Type B pancreatic cell (in vitro differentiated cells): ENCODE results near the gene LRPPRC. TPM values are rescaled to one million over a fixed set of nuclear protein-coding genes. Genes with fewer than 3 reads are reported as not detected.

ENCODE experiments used
- DNase-seq: peaks from one replicate; pipeline ENCODE4 v3.0.0; 2021; ENCODE audit warnings: mixed read lengths; ENCODE audit not compliant: unreplicated experiment; ENCODE audit errors: extremely low spot score
- H3K27ac Mint-ChIP-seq: 2 replicates; pipeline ENCODE4 v1.8.0; 2021; ENCODE audit warnings: mild to moderate bottlenecking, mixed read lengths
- H3K27me3 Mint-ChIP-seq: 2 replicates; pipeline ENCODE4 v1.8.0; 2021; ENCODE audit warnings: mixed read lengths
- H3K36me3 Mint-ChIP-seq: 2 replicates; pipeline ENCODE4 v1.8.0; 2021; ENCODE audit warnings: mixed read lengths
- H3K4me1 Mint-ChIP-seq: one replicate; pipeline ENCODE4 v1.8.0; 2021; ENCODE audit warnings: mixed read lengths; ENCODE audit not compliant: unreplicated experiment
- H3K4me3 Mint-ChIP-seq: 2 replicates; pipeline ENCODE4 v1.8.0; 2021; ENCODE audit warnings: mild to moderate bottlenecking, mixed read lengths
- H3K9me3 Mint-ChIP-seq: 2 replicates; pipeline ENCODE4 v1.8.0; 2021; ENCODE audit warnings: mixed read lengths
- total RNA-seq: library from RNA; stranded (reverse); gene quantifications from 2 replicates; pipeline ENCODE4 v1.2.1, GENCODE V29; 2021; ENCODE audit warnings: low replicate concordance
- TF ChIP-seq, protein P1 (sequence below): fragments of 200-600 bp; sonication (generic); conservative IDR thresholded peaks from 2 replicates; pipeline ENCODE4 v1.5.0; 2021; ENCODE audit warnings: antibody characterized with exemption, mild to moderate bottlenecking

LRPPRC gene
- total RNA-seq, 1 donor from 2014 or later = 117 TPM

DNA sequence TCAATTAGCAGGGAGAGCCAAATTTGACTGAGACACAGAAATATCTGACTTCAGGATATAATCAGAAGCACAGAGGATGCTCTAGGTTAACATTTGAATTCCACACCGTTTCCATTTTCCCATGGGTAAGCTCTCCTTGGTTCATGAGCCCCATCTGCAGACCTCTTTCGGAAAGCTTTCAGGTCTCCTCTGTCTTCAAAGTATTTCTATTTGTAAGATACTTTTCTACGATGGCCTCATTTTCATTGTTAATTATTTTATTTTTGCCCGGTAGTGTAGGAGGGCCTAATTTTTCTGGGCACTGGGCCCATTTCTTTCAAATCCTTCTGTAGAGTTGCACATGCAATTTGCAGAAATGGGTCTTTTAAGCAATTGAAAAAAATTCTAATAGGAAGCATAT, 53.8 kb downstream of the LRPPRC start:
- peaks cover 28% of the 10 kb centered on the region for H3K36me3 Mint-ChIP-seq
- no peaks in the 10 kb centered on the region for H3K9me3 Mint-ChIP-seq
- no peak for DNase-seq
- TF ChIP-seq, protein P1, sequence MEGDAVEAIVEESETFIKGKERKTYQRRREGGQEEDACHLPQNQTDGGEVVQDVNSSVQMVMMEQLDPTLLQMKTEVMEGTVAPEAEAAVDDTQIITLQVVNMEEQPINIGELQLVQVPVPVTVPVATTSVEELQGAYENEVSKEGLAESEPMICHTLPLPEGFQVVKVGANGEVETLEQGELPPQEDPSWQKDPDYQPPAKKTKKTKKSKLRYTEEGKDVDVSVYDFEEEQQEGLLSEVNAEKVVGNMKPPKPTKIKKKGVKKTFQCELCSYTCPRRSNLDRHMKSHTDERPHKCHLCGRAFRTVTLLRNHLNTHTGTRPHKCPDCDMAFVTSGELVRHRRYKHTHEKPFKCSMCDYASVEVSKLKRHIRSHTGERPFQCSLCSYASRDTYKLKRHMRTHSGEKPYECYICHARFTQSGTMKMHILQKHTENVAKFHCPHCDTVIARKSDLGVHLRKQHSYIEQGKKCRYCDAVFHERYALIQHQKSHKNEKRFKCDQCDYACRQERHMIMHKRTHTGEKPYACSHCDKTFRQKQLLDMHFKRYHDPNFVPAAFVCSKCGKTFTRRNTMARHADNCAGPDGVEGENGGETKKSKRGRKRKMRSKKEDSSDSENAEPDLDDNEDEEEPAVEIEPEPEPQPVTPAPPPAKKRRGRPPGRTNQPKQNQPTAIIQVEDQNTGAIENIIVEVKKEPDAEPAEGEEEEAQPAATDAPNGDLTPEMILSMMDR = no peak
- H3K27me3 Mint-ChIP-seq = no peaks in the 10 kb centered on the region
- no peaks in the 10 kb centered on the region for H3K4me1 Mint-ChIP-seq
- H3K4me3 Mint-ChIP-seq = no peak overlapping the region
- H3K27ac Mint-ChIP-seq = no peak overlapping the region

DNA sequence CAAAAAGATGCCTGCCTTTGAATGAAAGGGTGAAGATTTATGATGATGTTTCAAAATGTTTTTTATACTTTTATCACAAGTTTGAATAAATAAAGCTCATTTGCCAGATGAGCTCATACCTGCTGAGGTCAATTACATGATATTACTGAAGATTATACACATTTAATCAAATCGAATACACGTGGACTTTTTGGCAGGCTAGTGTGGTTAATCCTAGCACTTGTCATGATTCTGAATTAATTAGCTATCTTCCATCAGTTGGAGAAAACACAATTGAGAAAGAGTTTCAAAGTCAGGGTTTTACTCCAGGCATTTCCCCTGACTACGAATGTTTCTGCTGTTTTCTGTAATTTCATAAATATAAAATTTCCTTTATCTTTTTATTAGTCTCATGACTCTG, 54.4 kb downstream of the LRPPRC start:
- Mint-ChIP-seq H3K27me3 (no peaks in the 10 kb centered on the region), H3K4me3 (no peak overlapping the region), H3K9me3 (no peaks in the 10 kb centered on the region), H3K36me3 (peaks cover 29% of the 10 kb centered on the region), H3K4me1 (no peaks in the 10 kb centered on the region), H3K27ac (no peak overlapping the region)
- TF ChIP-seq, protein P1 = no peak
- DNase-seq = no peak

DNA sequence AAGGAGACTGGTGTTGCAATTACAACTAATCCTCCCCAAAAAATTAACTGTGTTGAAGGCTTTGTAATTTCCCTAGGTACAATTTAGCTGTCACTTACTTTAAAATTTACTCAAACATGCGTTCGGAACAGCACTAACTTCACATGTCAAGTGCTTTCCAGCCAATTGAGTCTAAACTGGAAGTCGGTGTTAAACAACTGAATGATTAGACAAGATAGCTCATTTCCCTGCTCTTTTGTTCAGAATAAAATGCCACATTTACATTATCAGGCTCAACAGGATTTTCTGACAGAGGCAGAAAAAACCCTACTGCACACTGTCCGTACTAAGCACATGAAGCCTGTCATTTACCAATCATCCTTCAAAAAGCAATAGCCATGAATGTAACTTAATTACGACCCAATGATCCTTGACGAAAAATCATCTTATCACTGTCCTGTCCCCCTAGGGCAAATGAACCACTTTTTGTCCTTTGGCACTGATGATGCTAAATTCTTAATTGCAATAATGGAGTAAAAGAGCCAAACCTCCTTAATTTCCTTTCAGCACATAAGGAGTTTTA, 56.0 kb downstream of the LRPPRC start:
- Mint-ChIP-seq H3K4me1 (no peaks in the 10 kb centered on the region), H3K27ac (no peak overlapping the region), H3K36me3 (peaks cover 20% of the 10 kb centered on the region), H3K4me3 (no peak overlapping the region), H3K27me3 (no peaks in the 10 kb centered on the region), H3K9me3 (no peaks in the 10 kb centered on the region)
- TF ChIP-seq, protein P1 = no peak
- no peak for DNase-seq

DNA sequence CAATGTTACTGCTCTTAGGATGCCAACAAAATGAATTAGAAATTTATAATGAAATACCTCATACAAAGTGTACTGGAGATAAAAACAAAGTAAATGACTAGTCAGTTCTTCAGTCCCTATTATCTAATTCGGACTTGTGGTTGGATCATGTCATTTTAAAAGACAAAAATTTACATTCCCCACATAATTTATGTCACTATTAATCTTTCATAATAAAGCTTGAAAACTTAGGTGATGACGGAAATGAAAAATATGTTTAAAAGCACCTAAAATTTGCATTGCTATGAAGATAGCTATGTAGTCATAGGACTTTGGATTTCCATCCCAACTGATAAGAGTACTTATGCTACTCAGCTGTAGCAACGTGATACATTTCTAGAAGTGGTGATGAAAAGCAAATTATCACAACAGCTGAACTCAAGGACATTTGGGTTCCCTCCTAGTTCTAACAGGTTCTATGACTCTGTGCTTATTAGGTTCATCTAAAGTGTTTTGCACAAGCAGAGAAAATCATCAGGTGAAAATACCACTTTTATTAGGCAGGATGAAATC, 58.4 kb downstream of the LRPPRC start:
- Mint-ChIP-seq H3K4me1 (no peaks in the 10 kb centered on the region), H3K9me3 (no peaks in the 10 kb centered on the region), H3K4me3 (no peak overlapping the region), H3K27ac (no peak overlapping the region), H3K36me3 (peaks cover 19% of the 10 kb centered on the region), H3K27me3 (no peaks in the 10 kb centered on the region)
- DNase-seq = no peak
- TF ChIP-seq, protein P1 = no peak

DNA sequence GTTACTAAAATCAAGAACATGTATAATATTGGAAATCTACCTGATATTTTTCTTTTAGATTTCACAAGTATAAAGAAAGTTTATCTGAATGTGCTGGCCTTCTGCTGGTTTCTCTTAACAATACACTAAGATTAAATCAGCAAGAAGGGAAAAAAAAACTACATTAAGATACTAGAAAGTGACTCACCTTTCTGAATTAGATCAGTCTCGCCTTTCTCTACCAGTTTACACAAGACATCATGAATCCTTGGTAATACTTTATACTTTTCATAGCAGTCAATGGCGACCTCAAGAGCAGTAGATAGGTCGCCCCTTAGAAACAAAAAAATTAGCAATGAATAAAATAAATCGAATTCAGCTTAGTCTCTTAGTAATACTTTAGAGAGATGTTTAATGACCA, 61.2 kb downstream of the LRPPRC start:
- Mint-ChIP-seq H3K27ac (no peak overlapping the region), H3K9me3 (no peaks in the 10 kb centered on the region), H3K4me3 (no peak overlapping the region), H3K27me3 (no peaks in the 10 kb centered on the region), H3K36me3 (peaks cover 24% of the 10 kb centered on the region), H3K4me1 (no peaks in the 10 kb centered on the region)
- TF ChIP-seq, protein P1 = no peak
- no peak for DNase-seq
